ACC112 (cell line): Measurements from ENCODE around the gene HEMGN.

Source experiments
- H2AFZ ChIP-seq: fragments of 200-600 bp; sonication (generic); one replicate; pipeline ENCODE4 v1.6.0; 2017; ENCODE audit warnings: antibody characterized with exemption, low read length; ENCODE audit not compliant: unreplicated experiment
- H3K27ac ChIP-seq: fragments of 200-600 bp; sonication (generic); 2 replicates; pipeline ENCODE4 v1.5.1; 2014; ENCODE audit warnings: low read depth, mild to moderate bottlenecking, antibody characterized with exemption, low read length, moderate library complexity
- H3K27me3 ChIP-seq: fragments of 200-600 bp; sonication (generic); 2 replicates; pipeline ENCODE4 v1.6.1; 2014; ENCODE audit warnings: mild to moderate bottlenecking, antibody characterized with exemption, low read length, moderate library complexity, mixed read lengths; ENCODE audit not compliant: insufficient read depth
- H3K36me3 ChIP-seq: fragments of 200-600 bp; sonication (generic); 2 replicates; pipeline ENCODE4 v1.6.1; 2016; ENCODE audit warnings: mild to moderate bottlenecking, antibody characterized with exemption, low read length, moderate library complexity, mixed read lengths; ENCODE audit not compliant: insufficient read depth
- H3K4me1 ChIP-seq: fragments of 200-600 bp; sonication (generic); one replicate; pipeline ENCODE4 v1.6.1; 2016; ENCODE audit warnings: low read length, mixed read lengths; ENCODE audit not compliant: insufficient read depth, unreplicated experiment, control insufficient read depth
- H3K4me3 ChIP-seq: fragments of 200-600 bp; sonication (generic); 2 replicates; pipeline ENCODE4 v1.5.1; 2014; ENCODE audit warnings: mild to moderate bottlenecking, low read depth, low read length
- H3K79me2 ChIP-seq: fragments of 200-600 bp; sonication (generic); one replicate; pipeline ENCODE4 v1.6.0; 2016; ENCODE audit warnings: low read length; ENCODE audit not compliant: control insufficient read depth, unreplicated experiment, insufficient read depth

HEMGN gene

GRCh38 chr9:97895211-97895610 is 42.8 kb downstream of the HEMGN start:
- Histone ChIP-seq H3K27ac (no peak overlapping the region), H3K79me2 (no peaks in the 10 kb centered on the region), H2AFZ (no peak overlapping the region), H3K27me3 (no peaks in the 10 kb centered on the region), H3K4me1 (peaks cover 2% of the 10 kb centered on the region), H3K4me3 (no peak overlapping the region), H3K36me3 (no peaks in the 10 kb centered on the region)

- H3K36me3 ChIP-seq: no peaks in the 10 kb centered on the region
- H3K27me3 ChIP-seq: no peaks in the 10 kb centered on the region
- no peak overlapping the region for H2AFZ ChIP-seq
- no peaks in the 10 kb centered on the region for H3K4me1 ChIP-seq
- H3K79me2 ChIP-seq: no peaks in the 10 kb centered on the region
- no peak overlapping the region for H3K27ac ChIP-seq
- no peak overlapping the region for H3K4me3 ChIP-seq
Observed at GRCh38 chr9:97892421-97892820, 45.6 kb downstream of the HEMGN start.

DNA sequence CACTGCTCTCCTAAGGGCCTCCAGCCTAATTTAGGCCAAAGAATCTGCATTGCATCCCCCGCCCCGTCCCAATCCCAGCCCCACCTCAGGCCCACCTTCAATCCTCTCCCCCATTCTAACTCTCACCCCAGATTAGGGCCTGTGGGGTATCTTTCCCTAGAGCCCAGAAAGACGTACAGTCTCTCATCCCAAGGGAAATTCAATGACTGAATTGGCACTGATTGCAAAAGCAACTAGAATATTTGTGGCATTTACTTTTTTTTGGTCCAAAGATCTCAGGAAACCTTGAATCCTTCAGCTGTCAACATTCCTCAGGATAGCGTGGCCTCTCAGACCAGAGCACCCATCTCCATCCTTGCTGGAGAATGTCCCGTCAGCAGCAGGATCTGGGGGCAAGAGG is 46.2 kb downstream of the HEMGN start:
- no peak overlapping the region for H2AFZ ChIP-seq
- no peaks in the 10 kb centered on the region for H3K36me3 ChIP-seq
- H3K4me3 ChIP-seq: no peak overlapping the region
- H3K79me2 ChIP-seq: no peaks in the 10 kb centered on the region
- no peaks in the 10 kb centered on the region for H3K4me1 ChIP-seq
- no peak overlapping the region for H3K27ac ChIP-seq
- H3K27me3 ChIP-seq: no peaks in the 10 kb centered on the region

GRCh38 chr9:97889941-97890887 is 47.8 kb downstream of the HEMGN start:
- Histone ChIP-seq H3K4me1 (no peaks in the 10 kb centered on the region), H3K27me3 (no peaks in the 10 kb centered on the region), H2AFZ (no peak overlapping the region)

GRCh38 chr9:97880336-97880735 is 57.6 kb downstream of the HEMGN start:
- H3K4me3 ChIP-seq: no peak overlapping the region
- H3K4me1 ChIP-seq: peaks cover 22% of the 10 kb centered on the region
- H3K36me3 ChIP-seq: no peaks in the 10 kb centered on the region
- H3K27me3 ChIP-seq: no peaks in the 10 kb centered on the region
- H2AFZ ChIP-seq: no peak overlapping the region
- no peaks in the 10 kb centered on the region for H3K79me2 ChIP-seq
- no peak overlapping the region for H3K27ac ChIP-seq

More at GRCh38 chr9:97889941-97890887, 47.8 kb downstream of the HEMGN start:
- H3K79me2 ChIP-seq: no peaks in the 10 kb centered on the region
- H3K36me3 ChIP-seq: no peaks in the 10 kb centered on the region
- H3K4me3 ChIP-seq: no peak overlapping the region
- H3K27ac ChIP-seq: no peak overlapping the region
